H9 (cell line): ENCODE measurements around the gene EXOC6. TPM values are rescaled to one million over a fixed set of nuclear protein-coding genes. Genes with fewer than 3 reads are reported as not detected.

Source experiments
- DNase-seq: peaks from one replicate; pipeline ENCODE4 v3.0.0-alpha.2; 2017
- H2AFZ ChIP-seq: one replicate; pipeline ENCODE4 v1.6.1; 2013; ENCODE audit warnings: mild to moderate bottlenecking, low read length, control low read depth, moderate library complexity
- H2AK5ac ChIP-seq: 2 replicates; pipeline ENCODE4 v1.6.1; 2013; ENCODE audit warnings: low read length, control low read depth, mixed read lengths; ENCODE audit not compliant: insufficient read length
- H2BK120ac ChIP-seq: one replicate; pipeline ENCODE4 v1.6.1; 2013; ENCODE audit warnings: low read depth, mild to moderate bottlenecking, low read length, control low read depth, inconsistent platforms; ENCODE audit not compliant: poor library complexity, severe bottlenecking
- H2BK12ac ChIP-seq: 2 replicates; pipeline ENCODE4 v1.6.1; 2013; ENCODE audit warnings: low read length, control low read depth, mixed read lengths, low read depth; ENCODE audit not compliant: insufficient read length
- H2BK15ac ChIP-seq: 2 replicates; pipeline ENCODE4 v1.6.1; 2013; ENCODE audit warnings: low read depth, low read length, control low read depth
- H2BK20ac ChIP-seq: one replicate; pipeline ENCODE4 v1.6.1; 2013; ENCODE audit warnings: low read depth, mild to moderate bottlenecking, low read length, control low read depth, inconsistent platforms; ENCODE audit not compliant: poor library complexity, severe bottlenecking
- H2BK5ac ChIP-seq: 2 replicates; pipeline ENCODE4 v1.6.1; 2013; ENCODE audit warnings: low read length, control low read depth, mixed read lengths; ENCODE audit not compliant: insufficient read length
- H3K14ac ChIP-seq: 2 replicates; pipeline ENCODE4 v1.6.1; 2013; ENCODE audit warnings: low read length, control low read depth; ENCODE audit not compliant: insufficient read depth
- H3K18ac ChIP-seq: 2 replicates; pipeline ENCODE4 v1.6.1; 2013; ENCODE audit warnings: low read depth, mild to moderate bottlenecking, mixed read lengths, low read length, control low read depth; ENCODE audit not compliant: insufficient read length
- H3K23ac ChIP-seq: 2 replicates; pipeline ENCODE4 v1.6.1; 2013; ENCODE audit warnings: low read length, control low read depth, mixed read lengths, low read depth; ENCODE audit not compliant: insufficient read length
- H3K23me2 ChIP-seq: 2 replicates; pipeline ENCODE4 v1.6.1; 2013; ENCODE audit warnings: low read depth, mild to moderate bottlenecking, mixed read lengths, low read length, control low read depth; ENCODE audit not compliant: insufficient read length, poor library complexity, severe bottlenecking
- H3K27ac ChIP-seq: 2 replicates; pipeline ENCODE4 v1.5.1; 2013; ENCODE audit warnings: low read length, control low read depth, mixed read lengths, low read depth; ENCODE audit not compliant: insufficient read length
- H3K27me3 ChIP-seq: 2 replicates; pipeline ENCODE4 v1.6.1; 2013; ENCODE audit warnings: low read length, control low read depth, inconsistent platforms; ENCODE audit not compliant: insufficient read depth
- H3K4ac ChIP-seq: 2 replicates; pipeline ENCODE4 v1.6.1; 2013; ENCODE audit warnings: low read depth, mild to moderate bottlenecking, control low read depth, inconsistent platforms, low read length, moderate library complexity
- H3K4me1 ChIP-seq: 2 replicates; pipeline ENCODE4 v1.6.1; 2013; ENCODE audit warnings: low read length, control low read depth, inconsistent platforms; ENCODE audit not compliant: insufficient read depth
- H3K4me2 ChIP-seq: 2 replicates; pipeline ENCODE4 v1.6.1; 2013; ENCODE audit warnings: low read length, control low read depth, mixed read lengths; ENCODE audit not compliant: insufficient read length, insufficient read depth
- H3K56ac ChIP-seq: 2 replicates; pipeline ENCODE4 v1.6.1; 2013; ENCODE audit warnings: low read depth, mild to moderate bottlenecking, mixed read lengths, low read length, control low read depth; ENCODE audit not compliant: insufficient read length
- H3K79me1 ChIP-seq: 2 replicates; pipeline ENCODE4 v1.6.1; 2013; ENCODE audit warnings: low read depth, mild to moderate bottlenecking, moderate library complexity, low read length, control low read depth, inconsistent platforms; ENCODE audit not compliant: insufficient read depth, poor library complexity, severe bottlenecking
- H3K79me2 ChIP-seq: 2 replicates; pipeline ENCODE4 v1.6.1; 2013; ENCODE audit warnings: low read length, control low read depth, inconsistent platforms; ENCODE audit not compliant: insufficient read depth
- H3K9ac ChIP-seq: 2 replicates; pipeline ENCODE4 v1.6.1; 2013; ENCODE audit warnings: low read length, control low read depth, mixed read lengths; ENCODE audit not compliant: insufficient read length; ENCODE audit errors: extremely low read depth
- H3K9me3 ChIP-seq: one replicate; pipeline ENCODE4 v1.6.1; 2013; ENCODE audit warnings: low read depth, low read length, inconsistent platforms; ENCODE audit not compliant: control insufficient read depth
- H3T11ph ChIP-seq: one replicate; pipeline ENCODE4 v1.6.1; 2013; ENCODE audit warnings: mild to moderate bottlenecking, low read length, control low read depth, inconsistent platforms
- H4K20me1 ChIP-seq: one replicate; pipeline ENCODE4 v1.6.1; 2013; ENCODE audit not compliant: control insufficient read depth, insufficient read length, insufficient read depth
- H4K5ac ChIP-seq: 2 replicates; pipeline ENCODE4 v1.6.1; 2013; ENCODE audit warnings: low read depth, mild to moderate bottlenecking, mixed read lengths, low read length, control low read depth; ENCODE audit not compliant: insufficient read length
- H4K8ac ChIP-seq: replicated peaks from 2 replicates; pipeline ENCODE4 v1.6.1; 2013; ENCODE audit warnings: low read length, control low read depth, mixed read lengths, low read depth; ENCODE audit not compliant: insufficient read length
- H4K91ac ChIP-seq: 2 replicates; pipeline ENCODE4 v1.6.1; 2013; ENCODE audit warnings: low read depth, mild to moderate bottlenecking, moderate library complexity, mixed read lengths, low read length, control low read depth; ENCODE audit not compliant: insufficient read length
- H3K27ac Mint-ChIP-seq, 3 experiments: 2 replicates in 2 of 3; 3 replicates in 1 of 3; pipeline ENCODE4 v1.8.0; 2020 to 2021; ENCODE audit warnings: mixed read lengths in 3 of 3, mild to moderate bottlenecking in 1 of 3, moderate library complexity in 1 of 3
- H3K27me3 Mint-ChIP-seq: 2 replicates; pipeline ENCODE4 v1.8.0; 2021; ENCODE audit warnings: low read depth, mild to moderate bottlenecking, moderate library complexity, mixed read lengths
- H3K36me3 Mint-ChIP-seq, 3 experiments: 2 replicates in 2 of 3; 3 replicates in 1 of 3; pipeline ENCODE4 v1.8.0; 2020 to 2021; ENCODE audit warnings: low read depth in 3 of 3, mixed read lengths in 3 of 3; ENCODE audit not compliant: insufficient read depth in 1 of 3
- H3K4me1 Mint-ChIP-seq, 2 experiments: 2 replicates each; pipeline ENCODE4 v1.8.0; 2020; ENCODE audit warnings: mixed read lengths in 2 of 2
- H3K4me3 Mint-ChIP-seq, 2 experiments: 2 replicates in 1 of 2; 3 replicates in 1 of 2; pipeline ENCODE4 v1.8.0; 2020 to 2021; ENCODE audit warnings: mild to moderate bottlenecking in 2 of 2, mixed read lengths in 2 of 2, moderate library complexity in 1 of 2
- H3K9me3 Mint-ChIP-seq, 2 experiments: 2 replicates in 1 of 2; 3 replicates in 1 of 2; pipeline ENCODE4 v1.8.0; 2020; ENCODE audit warnings: mild to moderate bottlenecking in 2 of 2, mixed read lengths in 2 of 2, moderate library complexity in 1 of 2
- WGBS: extraction: QIAGEN DNeasy Blood & Tissue Kit; methylation state at CpG from one replicate; pipeline ENCODE4 v1.1.7; 2013; ENCODE audit warnings: missing lambda C conversion rate, low lambda C conversion rate, mixed read lengths; ENCODE audit not compliant: insufficient read length; ENCODE audit errors: extremely low coverage; 5-methylcytosine and 5-hydroxymethylcytosine counted together
- total RNA-seq: library from RNA; stranded (reverse); gene quantifications from 2 replicates; pipeline ENCODE4 v1.2.1, GENCODE V29; 2021
- TF ChIP-seq, protein P1 (sequence below): fragments of 200-600 bp; sonication (generic); conservative IDR thresholded peaks from 3 replicates; pipeline ENCODE4 v1.8.0; 2021; ENCODE audit warnings: antibody characterized with exemption, mild to moderate bottlenecking

EXOC6 gene
- total RNA-seq, 1 experiment from 2014 or later = 9.0 TPM

DNA sequence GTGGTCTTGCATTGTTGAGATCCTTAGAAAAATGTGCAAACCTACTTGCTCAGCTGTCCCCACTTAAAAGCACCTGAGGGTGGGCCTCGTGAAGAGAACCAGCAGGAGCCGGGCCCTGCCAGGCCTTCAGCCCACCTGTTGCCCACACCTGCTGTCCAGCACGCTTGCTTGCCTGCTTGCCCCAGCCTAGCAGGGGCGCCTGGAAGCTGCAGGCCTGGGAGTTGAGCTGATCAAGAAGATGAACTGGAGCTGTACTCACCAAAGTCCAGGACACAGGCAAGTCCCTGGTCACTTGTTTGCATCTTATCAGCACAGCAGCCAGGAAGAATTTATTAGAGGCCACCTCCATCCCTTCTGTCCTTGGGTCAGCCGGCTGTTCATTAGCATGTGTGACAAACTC is 248.6 kb downstream of the EXOC6 start:
- Histone ChIP-seq H4K8ac (no peak overlapping the region), H3K23ac (no peak overlapping the region), H3K27me3 (no peaks in the 10 kb centered on the region), H2BK5ac (no peak overlapping the region), H2AFZ (no peak overlapping the region), H4K20me1 (no peaks in the 10 kb centered on the region), H3K4me1 (no peaks in the 10 kb centered on the region; the same call in 1 of the 2 replicates), H2BK15ac (no peak overlapping the region), H3T11ph (no peak overlapping the region), H3K9me3 (no peaks in the 10 kb centered on the region), H2BK120ac (no peak overlapping the region), H2BK20ac (no peak overlapping the region), H2AK5ac (no peak overlapping the region), H3K14ac (no peak overlapping the region), H3K18ac (no peak overlapping the region), H3K4me2 (no peak overlapping the region), H3K79me2 (no peaks in the 10 kb centered on the region), H3K4ac (no peak overlapping the region), H3K23me2 (no peaks in the 10 kb centered on the region), H2BK12ac (no peak overlapping the region), H4K5ac (no peak overlapping the region), H3K56ac (no peak overlapping the region), H3K79me1 (no peaks in the 10 kb centered on the region), H3K9ac (no peak overlapping the region), H3K27ac (no peak overlapping the region), H4K91ac (no peak overlapping the region)
- H3K4me3 Mint-ChIP-seq = no peak overlapping the region
- TF ChIP-seq, protein P1, sequence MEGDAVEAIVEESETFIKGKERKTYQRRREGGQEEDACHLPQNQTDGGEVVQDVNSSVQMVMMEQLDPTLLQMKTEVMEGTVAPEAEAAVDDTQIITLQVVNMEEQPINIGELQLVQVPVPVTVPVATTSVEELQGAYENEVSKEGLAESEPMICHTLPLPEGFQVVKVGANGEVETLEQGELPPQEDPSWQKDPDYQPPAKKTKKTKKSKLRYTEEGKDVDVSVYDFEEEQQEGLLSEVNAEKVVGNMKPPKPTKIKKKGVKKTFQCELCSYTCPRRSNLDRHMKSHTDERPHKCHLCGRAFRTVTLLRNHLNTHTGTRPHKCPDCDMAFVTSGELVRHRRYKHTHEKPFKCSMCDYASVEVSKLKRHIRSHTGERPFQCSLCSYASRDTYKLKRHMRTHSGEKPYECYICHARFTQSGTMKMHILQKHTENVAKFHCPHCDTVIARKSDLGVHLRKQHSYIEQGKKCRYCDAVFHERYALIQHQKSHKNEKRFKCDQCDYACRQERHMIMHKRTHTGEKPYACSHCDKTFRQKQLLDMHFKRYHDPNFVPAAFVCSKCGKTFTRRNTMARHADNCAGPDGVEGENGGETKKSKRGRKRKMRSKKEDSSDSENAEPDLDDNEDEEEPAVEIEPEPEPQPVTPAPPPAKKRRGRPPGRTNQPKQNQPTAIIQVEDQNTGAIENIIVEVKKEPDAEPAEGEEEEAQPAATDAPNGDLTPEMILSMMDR = no peak
- peaks cover 9 to 15% of the 10 kb centered on the region in 2 experiments for H3K4me1 Mint-ChIP-seq
- no peak for DNase-seq
- no CpG with 5 or more reads among the region's 5 CpGs for WGBS
- peaks cover 6 to 9% of the 10 kb centered on the region in 2 experiments; a peak in 4 of 5 replicates for H3K9me3 Mint-ChIP-seq
- no peaks in the 10 kb centered on the region for H3K27me3 Mint-ChIP-seq
- peaks cover 0 to 6% (median under 1%) of the 10 kb centered on the region in 3 experiments; a peak in 4 of 7 replicates for H3K36me3 Mint-ChIP-seq
- H3K27ac Mint-ChIP-seq = no peak overlapping the region
